ENCODE measurements around the gene TCF4.

GRCh38 chr18:55559739-55560138 is 28.3 kb downstream of the TCF4 start:
- TF ChIP-seq POLR2A (IDR thresholded peaks at IDR 0.05): no peak
- TF ChIP-seq CTCF (IDR thresholded peaks at IDR 0.05): no peak
